ENCODE data around the gene KERA.

The KERA gene

GRCh38 chr12:91007531-91008290, 50.1 kb downstream of the KERA start:
- DNase-seq, result no peak

DNA sequence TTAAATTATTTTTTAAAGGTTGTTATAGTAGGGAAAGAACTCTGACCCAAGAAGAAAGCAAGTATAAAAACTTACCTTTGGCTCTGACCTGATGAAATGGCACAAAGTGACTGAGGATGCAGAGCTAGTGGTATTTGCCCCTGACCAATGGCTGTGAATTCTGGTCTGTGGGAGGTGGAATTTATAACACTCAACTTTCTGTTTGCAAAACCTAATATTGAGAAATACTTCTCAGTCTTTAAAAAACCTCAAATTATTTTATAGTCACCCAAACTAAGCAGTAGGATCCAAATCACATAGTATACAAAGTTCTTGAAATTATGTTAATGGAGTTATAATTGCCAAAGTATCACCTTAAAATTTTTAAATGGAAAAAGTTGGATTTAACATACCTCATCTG, 53.0 kb downstream of the KERA start, which contains the start of gene EPYC:
Gene EPYC, minus strand, starts transcription at position 101 of the 400 bp plus-strand sequence. CDS start 2,407 bp downstream, outside the sequence.
- no peak for DNase-seq

DNA sequence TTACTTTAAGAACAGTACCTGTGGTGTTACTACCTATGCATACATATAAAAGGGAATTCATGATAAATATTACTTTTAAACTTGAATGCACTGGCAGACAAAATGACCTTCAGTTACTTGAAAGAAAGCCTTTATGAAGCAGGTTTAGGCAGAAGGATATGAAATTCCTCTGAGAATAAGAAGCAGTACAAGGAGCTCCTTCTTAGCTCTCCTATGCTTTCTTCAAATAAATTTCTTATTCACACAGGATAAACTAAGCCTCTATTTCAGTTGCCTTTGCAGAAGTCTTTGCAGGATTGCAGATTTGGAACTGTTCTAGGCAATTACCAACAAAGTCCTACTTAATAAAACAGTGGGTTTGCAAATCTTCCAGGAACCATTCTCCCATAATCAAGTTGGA, 54.1 kb downstream of the KERA start:
- DNase-seq, result no peak

GRCh38 chr12:91001306-91001705, 56.5 kb downstream of the KERA start:
- no peak for DNase-seq
